NB4 (cell line): ENCODE data around the gene VAV2.

ENCODE experiments used
- CTCF ChIP-seq: IDR thresholded peaks from one replicate; pipeline ENCODE4 v1.5.1; 2012; ENCODE audit warnings: low read depth, low read length
- MAX ChIP-seq: IDR thresholded peaks from 2 replicates; pipeline ENCODE4 v1.6.1; 2011; ENCODE audit warnings: low read depth, low read length

- TF ChIP-seq CTCF (no peak), MAX (no peak)
Observed at GRCh38 chr9:134024214-134024792, 32.2 kb upstream of the VAV2 start.
